Stimulated activated naive B cell treated with anti-CD40 and anti-IgM and Interleukin-4, amounts not matched to agents 10 μg/mL and 1 μg/mL and 100 μg/mL, for 72 hours (primary cell): ENCODE measurements around the gene SLC30A4.
"Not testable (repeated sequence)": the region's sequence is repeated elsewhere in the genome, so short reads cannot be mapped to it uniquely, and the experiment has no call there.

Experiments
- ATAC-seq, 2 donors: fragments of 150-1000 bp; cut with Tn5 transposase; replicated peaks; 2 replicates each; pipeline ENCODE4 v1.10.0; 2021; ENCODE audit warnings: moderate library complexity in 1 of 2
- DNase-seq: peaks from one replicate; pipeline ENCODE4 v3.0.0; 2021
- H3K27ac Mint-ChIP-seq: one replicate; pipeline ENCODE4 v1.8.0; 2022; ENCODE audit warnings: mild to moderate bottlenecking, mixed read lengths
- H3K27me3 Mint-ChIP-seq, 2 donors: one replicate each; pipeline ENCODE4 v1.8.0; 2022; ENCODE audit warnings: mixed read lengths in 2 of 2
- H3K36me3 Mint-ChIP-seq, 2 donors: one replicate each; pipeline ENCODE4 v1.8.0; 2022; ENCODE audit warnings: mixed read lengths in 2 of 2, mild to moderate bottlenecking in 1 of 2
- H3K4me1 Mint-ChIP-seq, 2 donors: one replicate each; pipeline ENCODE4 v1.8.0; 2022; ENCODE audit warnings: mixed read lengths in 2 of 2, mild to moderate bottlenecking in 1 of 2
- H3K4me3 Mint-ChIP-seq, 2 donors: one replicate each; pipeline ENCODE4 v1.8.0; 2022; ENCODE audit warnings: mild to moderate bottlenecking in 2 of 2, mixed read lengths in 2 of 2, moderate library complexity in 1 of 2
- H3K9me3 Mint-ChIP-seq, 2 donors: one replicate each; pipeline ENCODE4 v1.8.0; 2022; ENCODE audit warnings: mixed read lengths in 2 of 2, mild to moderate bottlenecking in 1 of 2

The SLC30A4 gene

DNA sequence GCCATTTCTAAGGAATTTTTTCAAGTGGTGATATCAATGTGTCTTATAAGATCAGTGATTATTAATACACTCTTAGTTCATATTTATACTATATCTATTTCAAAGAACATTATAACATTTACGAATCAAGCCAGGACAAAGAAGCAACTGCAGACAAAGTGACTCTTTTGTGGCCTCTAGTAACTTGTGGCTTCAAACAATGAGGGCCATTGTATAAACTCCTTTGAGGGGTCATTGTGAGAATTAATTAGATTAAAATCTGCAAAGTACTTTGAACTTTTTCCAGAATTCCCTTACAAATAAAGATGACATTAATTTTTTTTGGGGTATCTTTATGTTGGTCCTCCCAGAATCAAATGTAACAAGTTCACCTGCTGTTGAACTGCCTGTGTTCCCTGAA is 12.3 kb upstream of the SLC30A4 start:
- no peaks in the 10 kb centered on the region for H3K4me1 Mint-ChIP-seq
- H3K36me3 Mint-ChIP-seq: peaks cover 0 to 1% of the 10 kb centered on the region in 2 donors
- ATAC-seq: no peak
- H3K4me3 Mint-ChIP-seq: no peak overlapping the region
- no peak overlapping the region for H3K27ac Mint-ChIP-seq
- no peaks in the 10 kb centered on the region for H3K9me3 Mint-ChIP-seq
- no peak for DNase-seq
- H3K27me3 Mint-ChIP-seq: peaks cover 0 to 6% of the 10 kb centered on the region in 2 donors

DNA sequence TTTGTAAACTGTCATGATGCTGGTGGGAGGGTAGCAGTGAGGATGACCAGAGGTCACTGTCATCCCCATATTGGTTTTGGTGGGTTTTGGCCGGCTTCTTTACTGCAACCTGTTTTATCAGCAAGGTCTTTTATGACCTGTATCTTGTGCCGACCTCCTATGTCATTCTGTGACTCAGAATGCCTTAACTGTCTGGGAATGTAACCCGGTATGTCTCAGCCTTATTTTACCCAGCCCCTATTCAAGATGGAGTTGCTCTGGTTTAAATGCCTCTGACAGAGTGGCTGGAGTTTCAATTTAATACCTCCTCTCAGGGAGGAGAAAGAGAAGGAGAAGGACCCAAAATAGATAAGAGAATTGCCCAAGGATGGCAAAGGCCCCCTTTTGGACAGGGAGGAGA is 10.3 kb upstream of the SLC30A4 start:
- not testable (repeated sequence) for H3K36me3 Mint-ChIP-seq, H3K27me3 Mint-ChIP-seq, H3K4me3 Mint-ChIP-seq, H3K27ac Mint-ChIP-seq, H3K9me3 Mint-ChIP-seq, H3K4me1 Mint-ChIP-seq, DNase-seq, ATAC-seq

DNA sequence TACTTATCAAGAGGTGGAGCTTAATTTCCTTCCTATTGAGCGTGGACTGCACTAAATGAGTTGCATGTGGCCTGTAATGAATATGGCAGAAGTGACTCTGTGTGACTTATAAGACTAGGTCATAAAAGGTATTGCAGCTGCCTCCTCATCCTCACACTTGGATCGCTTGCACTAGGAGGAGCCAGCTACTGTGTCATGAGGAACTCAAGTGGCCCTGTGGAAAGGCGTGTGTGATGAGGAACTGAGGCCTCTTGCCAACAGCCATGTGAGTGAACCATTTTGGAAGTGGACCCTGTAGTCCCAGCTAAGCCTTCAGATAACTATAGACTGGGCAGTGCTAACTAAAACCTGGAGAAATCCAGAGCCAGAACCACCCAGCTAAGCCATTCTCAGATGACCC is 7.1 kb upstream of the SLC30A4 start:
- DNase-seq (no peak), ATAC-seq (peak in 1 of 2 donors; percentile 29)
- Mint-ChIP-seq H3K36me3 (peaks cover 0 to 1% of the 10 kb centered on the region in 2 donors), H3K4me3 (no peak overlapping the region), H3K27ac (no peak overlapping the region), H3K27me3 (peaks cover 0 to 6% of the 10 kb centered on the region in 2 donors), H3K4me1 (peaks cover 12 to 17% of the 10 kb centered on the region in 2 donors), H3K9me3 (peaks cover 0 to 1% of the 10 kb centered on the region in 2 donors)

DNA sequence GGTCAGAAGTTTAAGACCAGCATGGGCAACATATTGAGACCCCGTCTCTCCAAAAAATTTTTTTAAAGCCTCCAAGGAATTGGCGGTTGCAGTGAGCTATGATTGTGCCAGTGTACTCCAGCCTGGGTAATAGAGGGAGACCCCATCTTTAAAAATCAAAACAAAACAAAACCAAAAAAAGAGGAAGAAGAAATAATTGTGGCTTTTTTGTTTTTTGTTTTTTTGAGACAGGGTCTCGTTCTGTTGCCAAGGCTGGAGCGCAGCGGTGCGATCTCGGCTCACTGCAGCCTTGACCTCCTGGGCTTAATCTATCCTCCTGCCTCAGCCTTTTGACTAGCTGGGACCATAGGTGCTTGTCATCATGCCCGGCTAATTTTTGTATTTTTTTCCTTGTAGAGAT is 4.5 kb upstream of the SLC30A4 start:
- Mint-ChIP-seq H3K4me3 (no peak overlapping the region), H3K4me1 (peaks cover 17 to 29% of the 10 kb centered on the region in 2 donors), H3K27me3 (peaks cover 0 to 3% of the 10 kb centered on the region in 2 donors), H3K36me3 (no peaks in the 10 kb centered on the region), H3K27ac (peak overlapping the region; percentile 31), H3K9me3 (peaks cover 0 to 1% of the 10 kb centered on the region in 2 donors)
- no peak for ATAC-seq
- DNase-seq: no peak

DNA sequence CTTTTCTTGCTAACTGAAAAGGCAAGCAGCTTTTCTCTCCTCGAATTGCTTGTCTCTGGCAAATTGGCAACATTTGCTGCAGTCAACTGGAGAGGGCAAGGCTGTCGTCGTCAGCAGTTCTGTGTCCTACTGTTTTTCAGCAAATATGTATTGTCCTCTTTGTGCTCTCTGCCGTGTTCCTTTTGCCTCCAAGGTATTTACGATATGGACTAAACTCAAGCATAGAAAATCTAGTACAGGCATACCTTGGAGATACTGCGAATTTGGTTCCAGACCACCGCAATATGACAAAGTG is 558 bp upstream of the SLC30A4 start:
- ATAC-seq: peak in 1 of 2 donors; percentile 5
- Mint-ChIP-seq H3K9me3 (peaks cover 0 to 1% of the 10 kb centered on the region in 2 donors), H3K27ac (peak overlapping the region; percentile 87), H3K4me1 (peaks cover 35 to 56% of the 10 kb centered on the region in 2 donors), H3K4me3 (peak overlapping the region; percentile 95), H3K27me3 (no peaks in the 10 kb centered on the region), H3K36me3 (peaks cover 22 to 28% of the 10 kb centered on the region in 2 donors)
- no peak for DNase-seq

DNA sequence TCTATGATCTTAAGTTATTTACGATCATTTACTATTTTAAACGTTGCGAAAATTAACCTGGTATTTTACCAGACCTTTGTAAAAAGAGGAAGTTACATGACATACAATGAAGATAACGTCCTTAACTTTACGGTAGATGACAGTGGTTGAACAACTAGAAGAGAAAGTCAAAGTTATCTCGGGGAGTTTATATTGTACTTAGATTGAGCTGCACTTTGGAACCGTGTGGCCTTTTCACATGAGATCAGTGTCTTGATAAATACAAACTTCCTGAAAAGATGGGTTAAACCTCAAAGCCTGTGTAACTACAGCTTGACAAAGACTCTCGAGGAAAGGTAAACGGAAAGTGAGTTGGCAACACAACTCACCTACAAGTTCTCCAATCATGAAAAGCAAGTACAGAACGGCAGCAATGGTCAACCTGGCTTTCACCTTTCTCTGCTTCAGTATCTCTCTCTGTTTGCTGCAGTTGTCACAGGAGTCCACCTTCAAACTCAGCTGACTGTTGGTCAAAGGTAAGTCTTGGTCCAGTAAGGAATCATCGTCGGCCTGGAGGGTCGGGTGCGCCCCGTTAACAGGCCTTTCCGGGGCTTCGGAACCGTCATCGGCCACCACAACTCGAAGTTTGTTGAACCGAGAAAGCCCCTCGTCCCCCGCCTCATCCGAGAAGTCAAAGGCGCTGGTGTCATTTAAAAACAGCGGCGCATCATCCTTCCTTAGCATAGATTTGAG is 793 bp downstream of the SLC30A4 start:
- Mint-ChIP-seq H3K27me3 (no peaks in the 10 kb centered on the region), H3K4me1 (peaks cover 31 to 49% of the 10 kb centered on the region in 2 donors), H3K9me3 (peaks cover 0 to 1% of the 10 kb centered on the region in 2 donors), H3K36me3 (peaks cover 25 to 39% of the 10 kb centered on the region in 2 donors), H3K27ac (peak overlapping the region; percentile 95), H3K4me3 (peak overlapping the region; percentile 95)
- no peak for DNase-seq
- ATAC-seq: peak; percentile 38 to 41

DNA sequence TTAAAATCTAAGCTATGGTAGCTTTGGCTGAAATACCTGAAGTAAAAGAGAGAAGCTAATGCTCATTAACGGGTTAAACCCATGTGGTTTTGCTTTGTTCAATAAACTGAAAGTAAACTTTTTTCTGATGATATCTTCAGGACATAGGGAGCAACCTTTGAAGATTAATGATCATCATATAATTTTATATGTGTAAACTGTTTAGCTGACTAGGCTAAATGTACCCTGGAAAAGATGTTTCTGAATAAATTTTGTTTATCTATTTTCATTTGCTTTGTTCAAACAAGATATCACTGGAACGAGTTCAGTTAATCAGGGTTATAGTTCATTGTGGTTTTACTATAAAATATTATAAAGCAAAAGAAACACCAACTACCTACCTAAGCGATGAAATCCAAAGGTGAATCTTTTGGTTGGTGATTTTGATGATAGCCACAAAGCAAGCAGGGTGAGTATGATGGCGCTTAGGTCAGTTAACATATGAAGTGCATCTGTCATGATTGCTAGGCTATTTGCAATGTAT is 11.7 kb downstream of the SLC30A4 start:
- peaks cover 28 to 40% of the 10 kb centered on the region in 2 donors for H3K36me3 Mint-ChIP-seq
- ATAC-seq: no peak
- H3K9me3 Mint-ChIP-seq: no peaks in the 10 kb centered on the region

DNA sequence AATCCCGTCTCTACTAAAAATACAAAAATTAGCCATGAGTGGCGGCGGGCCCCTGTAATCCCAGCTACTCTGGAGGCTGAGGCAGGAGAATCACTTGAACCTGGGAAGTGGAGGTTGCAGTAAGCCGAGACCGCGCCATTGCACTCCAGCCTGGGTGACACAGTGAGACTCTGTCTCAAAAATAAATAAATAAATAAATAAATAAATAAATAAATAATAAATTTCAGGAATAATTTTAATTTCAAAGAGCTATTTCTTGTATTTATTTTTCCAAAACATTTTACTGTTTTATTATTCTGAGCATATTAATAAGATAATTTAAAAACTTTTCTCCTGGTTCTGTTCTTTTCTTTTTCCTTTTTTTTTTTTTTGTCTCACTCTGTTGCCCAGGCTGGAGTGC is 15.4 kb downstream of the SLC30A4 start:
- not testable (repeated sequence) for ATAC-seq, DNase-seq, H3K4me1 Mint-ChIP-seq, H3K9me3 Mint-ChIP-seq, H3K27ac Mint-ChIP-seq, H3K27me3 Mint-ChIP-seq, H3K4me3 Mint-ChIP-seq
- peaks cover 33 to 34% of the 10 kb centered on the region in 2 donors for H3K36me3 Mint-ChIP-seq

More for the DNA sequence above, 11.7 kb downstream of the SLC30A4 start:
- Mint-ChIP-seq H3K4me3 (no peak overlapping the region), H3K27me3 (no peaks in the 10 kb centered on the region), H3K27ac (no peak overlapping the region), H3K4me1 (peaks cover 2 to 4% of the 10 kb centered on the region in 2 donors)
- no peak for DNase-seq

DNA sequence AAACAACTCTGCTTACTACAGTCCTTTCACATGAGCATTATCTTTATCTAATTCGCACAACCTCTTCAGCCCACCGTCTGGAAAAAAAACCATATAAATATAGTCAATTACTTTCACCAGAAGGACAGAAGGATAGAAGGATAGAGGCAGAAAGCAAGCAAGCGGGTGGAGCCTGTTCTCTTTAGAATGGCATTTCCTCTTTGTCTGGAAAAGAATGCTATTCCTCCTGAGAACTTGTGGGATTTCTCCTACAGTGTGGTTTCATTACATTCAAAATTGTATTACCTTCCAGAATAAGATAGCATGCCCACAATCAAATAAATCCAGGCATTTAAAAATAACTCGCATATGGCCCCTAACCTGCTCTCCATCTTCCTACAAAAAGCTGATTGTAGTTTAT is 23.1 kb downstream of the SLC30A4 start:
- H3K27me3 Mint-ChIP-seq: no peaks in the 10 kb centered on the region
- H3K36me3 Mint-ChIP-seq: peaks cover 7 to 9% of the 10 kb centered on the region in 2 donors
- H3K27ac Mint-ChIP-seq: no peak overlapping the region
- H3K4me1 Mint-ChIP-seq: no peaks in the 10 kb centered on the region
- DNase-seq (no peak), ATAC-seq (no peak)
- no peaks in the 10 kb centered on the region for H3K9me3 Mint-ChIP-seq
- H3K4me3 Mint-ChIP-seq: no peak overlapping the region

DNA sequence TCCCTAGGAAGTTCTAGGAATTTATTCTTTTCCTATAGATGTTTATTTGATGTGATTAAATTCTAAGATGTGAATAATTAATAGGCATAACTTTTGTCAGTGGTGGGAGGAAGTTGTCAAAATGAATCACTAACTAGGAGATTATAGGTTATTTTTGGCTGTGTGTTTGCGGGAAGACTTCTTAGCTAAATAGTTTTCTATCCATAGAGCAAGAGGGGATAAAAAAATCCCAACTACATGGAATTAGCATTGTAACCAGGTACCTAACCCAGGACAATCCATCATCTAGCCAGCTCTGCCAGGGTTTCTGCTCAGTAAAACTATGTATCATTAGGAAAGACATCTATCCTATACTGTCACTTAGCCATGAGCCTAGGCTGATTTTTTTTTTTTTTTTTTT is 23.9 kb downstream of the SLC30A4 start:
- ATAC-seq (no peak), DNase-seq (no peak)
- H3K4me3 Mint-ChIP-seq: no peak overlapping the region
- no peak overlapping the region for H3K27ac Mint-ChIP-seq
- no peaks in the 10 kb centered on the region for H3K9me3 Mint-ChIP-seq
- no peaks in the 10 kb centered on the region for H3K27me3 Mint-ChIP-seq
- H3K4me1 Mint-ChIP-seq: no peaks in the 10 kb centered on the region
- peaks cover 7 to 13% of the 10 kb centered on the region in 2 donors for H3K36me3 Mint-ChIP-seq

DNA sequence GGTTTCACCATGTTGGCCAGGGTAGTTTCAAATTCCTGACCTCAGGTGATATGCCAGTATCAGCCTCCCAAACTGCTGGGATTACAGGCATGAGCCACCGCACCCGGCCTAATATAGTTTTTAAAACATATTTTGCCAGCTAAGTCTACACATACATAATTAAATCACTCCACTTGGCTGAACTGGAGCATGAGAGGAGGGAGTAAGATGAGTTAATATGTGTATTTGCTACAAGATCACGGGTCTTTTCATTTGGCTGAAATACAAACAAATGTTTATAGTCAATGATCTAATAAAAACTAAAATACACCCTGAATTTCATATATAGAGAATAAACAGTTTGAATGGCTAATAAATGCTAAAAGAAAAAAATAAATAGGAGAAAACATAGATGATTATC is 25.3 kb downstream of the SLC30A4 start:
- Mint-ChIP-seq H3K9me3 (no peaks in the 10 kb centered on the region), H3K27me3 (no peaks in the 10 kb centered on the region), H3K4me3 (no peak overlapping the region), H3K27ac (no peak overlapping the region), H3K4me1 (no peaks in the 10 kb centered on the region), H3K36me3 (peaks cover 2 to 8% of the 10 kb centered on the region in 2 donors)
- DNase-seq (no peak), ATAC-seq (no peak)

DNA sequence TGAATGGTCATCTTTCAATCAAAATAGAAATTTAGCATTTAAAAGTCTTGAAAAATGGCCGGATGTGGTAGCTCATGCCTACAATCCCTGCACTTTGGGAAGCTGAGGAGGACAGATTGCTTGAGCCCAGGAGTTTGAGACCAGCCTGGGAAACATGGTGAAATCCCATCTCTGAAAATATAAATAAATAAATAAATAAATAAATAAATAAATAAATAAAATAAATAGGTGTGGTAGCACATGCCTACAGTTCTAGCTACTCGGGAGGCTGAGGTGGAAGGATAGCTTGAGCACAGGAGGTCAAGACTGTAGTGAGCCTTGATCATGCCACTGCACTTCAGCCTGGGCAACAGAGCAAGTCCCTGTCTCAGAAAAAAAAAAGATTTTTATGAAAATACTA is 25.9 kb downstream of the SLC30A4 start:
- ATAC-seq: no peak
- H3K4me1 Mint-ChIP-seq: no peaks in the 10 kb centered on the region
- no peak overlapping the region for H3K4me3 Mint-ChIP-seq
- DNase-seq: no peak
- H3K9me3 Mint-ChIP-seq: no peaks in the 10 kb centered on the region
- H3K27ac Mint-ChIP-seq: no peak overlapping the region
- peaks cover 2 to 8% of the 10 kb centered on the region in 2 donors for H3K36me3 Mint-ChIP-seq
- no peaks in the 10 kb centered on the region for H3K27me3 Mint-ChIP-seq

DNA sequence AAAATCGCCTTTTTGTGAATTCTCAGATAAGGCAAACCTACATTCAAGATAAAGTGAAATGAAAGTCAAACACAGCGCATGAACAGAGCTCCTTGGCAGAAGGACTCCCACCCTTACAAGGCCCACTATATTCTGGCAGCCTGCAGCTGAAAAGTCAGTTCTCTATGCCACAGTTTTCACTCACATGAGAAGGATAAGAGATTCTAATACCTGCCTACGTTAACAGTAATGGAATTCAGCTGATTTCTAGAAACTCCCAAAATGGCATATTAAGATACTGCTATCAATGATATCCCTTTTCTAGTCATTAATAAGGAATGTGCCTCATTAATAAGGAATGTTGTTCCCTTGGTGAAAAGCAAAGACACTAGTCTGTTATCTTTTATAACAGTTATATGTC is 27.0 kb downstream of the SLC30A4 start:
- Mint-ChIP-seq H3K4me1 (no peaks in the 10 kb centered on the region), H3K27me3 (no peaks in the 10 kb centered on the region), H3K9me3 (no peaks in the 10 kb centered on the region), H3K36me3 (peaks cover 0 to 9% of the 10 kb centered on the region in 2 donors), H3K27ac (no peak overlapping the region), H3K4me3 (no peak overlapping the region)
- DNase-seq (no peak), ATAC-seq (no peak)

DNA sequence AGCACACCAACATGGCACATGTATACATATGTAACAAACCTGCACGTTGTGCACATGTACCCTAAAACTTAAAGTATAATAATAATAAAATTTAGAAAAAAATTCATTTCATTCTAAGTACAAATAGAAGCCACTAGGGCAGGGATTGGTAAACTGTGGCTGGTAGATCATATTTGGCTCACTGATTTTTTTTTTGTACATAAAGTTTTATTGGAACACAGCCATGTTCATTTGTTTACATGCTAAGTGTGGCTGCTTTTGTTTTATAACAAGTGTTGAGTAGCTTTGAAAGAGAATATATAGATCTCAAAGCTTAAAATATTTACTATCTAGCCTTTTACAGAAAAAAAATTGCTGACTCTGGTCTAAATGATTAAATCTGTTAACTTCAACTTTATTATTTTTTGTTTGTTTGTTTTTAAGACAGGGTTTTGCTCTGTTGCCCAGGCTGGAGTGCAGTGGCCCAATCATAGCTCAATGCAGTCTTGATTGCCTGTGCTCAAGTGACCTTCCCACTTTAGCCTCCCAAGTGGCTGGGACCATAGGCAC is 32.8 kb downstream of the SLC30A4 start:
- Mint-ChIP-seq H3K4me1 (no peaks in the 10 kb centered on the region), H3K4me3 (no peak overlapping the region), H3K36me3 (peaks cover 5 to 17% of the 10 kb centered on the region in 2 donors), H3K27me3 (no peaks in the 10 kb centered on the region), H3K27ac (no peak overlapping the region), H3K9me3 (no peaks in the 10 kb centered on the region)
- no peak for DNase-seq
- no peak for ATAC-seq

DNA sequence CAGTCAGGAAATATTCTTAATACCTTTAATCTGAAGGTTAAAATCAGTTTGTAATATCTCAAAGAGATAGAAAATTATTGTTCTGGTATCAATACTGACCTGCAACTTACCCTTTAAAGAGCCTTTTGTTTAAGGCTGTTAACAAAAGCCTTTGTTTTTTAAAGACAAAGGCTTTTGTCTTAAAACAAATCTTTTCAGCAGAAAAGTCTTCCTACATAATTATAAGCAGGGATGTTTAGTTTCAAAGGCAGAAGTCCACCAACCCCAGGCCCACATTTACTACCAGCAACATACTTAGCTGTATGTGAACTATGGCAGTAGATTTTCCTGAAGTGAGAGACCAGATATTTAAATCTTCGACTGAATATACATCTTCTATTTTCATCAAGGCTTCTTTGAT is 36.2 kb downstream of the SLC30A4 start:
- no peak for DNase-seq
- no peaks in the 10 kb centered on the region for H3K27me3 Mint-ChIP-seq

More for the DNA sequence above, 36.2 kb downstream of the SLC30A4 start:
- no peak for ATAC-seq
- H3K4me3 Mint-ChIP-seq: no peak overlapping the region
- no peaks in the 10 kb centered on the region for H3K9me3 Mint-ChIP-seq
- H3K27ac Mint-ChIP-seq: no peak overlapping the region
- peaks cover 8 to 17% of the 10 kb centered on the region in 2 donors for H3K36me3 Mint-ChIP-seq
- no peaks in the 10 kb centered on the region for H3K4me1 Mint-ChIP-seq
